SK-N-SH (cell line): ENCODE measurements around the gene SPA17.

Source experiments
- CHD2 ChIP-seq: fragments of 150-350 bp; IDR thresholded peaks from 2 replicates; pipeline ENCODE4 v1.6.1; 2018; ENCODE audit warnings: low read length; ENCODE audit not compliant: partially characterized antibody
- CTCF ChIP-seq: fragments of 200-600 bp; sonication (generic); IDR thresholded peaks from 2 replicates; pipeline ENCODE4 v1.6.1; 2017; ENCODE audit warnings: antibody characterized with exemption, mild to moderate bottlenecking, moderate library complexity
- USF2 ChIP-seq: fragments of 150-350 bp; IDR thresholded peaks from 2 replicates; pipeline ENCODE4 v1.6.1; 2017; ENCODE audit warnings: antibody characterized with exemption, low read length, low read depth, borderline replicate concordance
- YY1 ChIP-seq: IDR thresholded peaks from 2 replicates; pipeline ENCODE4 v1.4.0; 2012; ENCODE audit warnings: low read depth, mild to moderate bottlenecking
- TF ChIP-seq, protein P1 (sequence below): IDR thresholded peaks from 2 replicates; pipeline ENCODE4 v1.6.1; 2012; ENCODE audit warnings: mild to moderate bottlenecking, low read depth, low read length, moderate library complexity

DNA sequence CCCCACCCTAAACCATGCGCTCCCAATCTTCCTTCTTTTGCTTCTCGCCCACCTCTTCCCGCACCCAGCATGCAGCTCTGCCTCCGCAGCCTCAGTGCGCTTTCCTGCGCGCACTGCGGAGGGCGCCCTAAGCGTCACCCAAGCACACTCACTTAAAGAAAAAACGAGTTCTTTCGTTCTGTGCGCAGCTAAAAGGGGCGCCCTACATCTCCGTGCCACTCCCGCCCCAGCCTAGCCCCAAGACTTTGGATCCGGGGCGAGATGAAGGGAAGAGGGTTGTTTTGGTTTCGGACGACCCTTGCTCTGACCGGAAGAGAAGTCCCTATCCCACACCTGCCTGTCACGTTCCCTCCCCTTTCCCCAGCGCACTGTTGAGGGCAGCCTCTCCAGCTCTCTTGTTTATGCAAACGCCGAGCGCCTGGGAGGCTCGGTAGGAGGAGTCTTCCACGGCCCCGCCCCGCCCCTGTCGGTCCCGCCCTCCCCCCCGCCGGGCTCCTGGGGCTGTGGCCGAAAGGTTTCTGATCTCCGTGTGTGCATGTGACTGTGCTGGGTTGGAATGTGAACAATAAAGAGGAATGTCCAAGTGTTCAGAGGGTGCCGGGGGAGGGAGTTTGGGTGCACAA is 73.0 kb downstream of the SPA17 start:
- TF ChIP-seq USF2 (no peak), CHD2 (no peak), YY1 (no peak), CTCF (no peak)
- TF ChIP-seq, protein P1, sequence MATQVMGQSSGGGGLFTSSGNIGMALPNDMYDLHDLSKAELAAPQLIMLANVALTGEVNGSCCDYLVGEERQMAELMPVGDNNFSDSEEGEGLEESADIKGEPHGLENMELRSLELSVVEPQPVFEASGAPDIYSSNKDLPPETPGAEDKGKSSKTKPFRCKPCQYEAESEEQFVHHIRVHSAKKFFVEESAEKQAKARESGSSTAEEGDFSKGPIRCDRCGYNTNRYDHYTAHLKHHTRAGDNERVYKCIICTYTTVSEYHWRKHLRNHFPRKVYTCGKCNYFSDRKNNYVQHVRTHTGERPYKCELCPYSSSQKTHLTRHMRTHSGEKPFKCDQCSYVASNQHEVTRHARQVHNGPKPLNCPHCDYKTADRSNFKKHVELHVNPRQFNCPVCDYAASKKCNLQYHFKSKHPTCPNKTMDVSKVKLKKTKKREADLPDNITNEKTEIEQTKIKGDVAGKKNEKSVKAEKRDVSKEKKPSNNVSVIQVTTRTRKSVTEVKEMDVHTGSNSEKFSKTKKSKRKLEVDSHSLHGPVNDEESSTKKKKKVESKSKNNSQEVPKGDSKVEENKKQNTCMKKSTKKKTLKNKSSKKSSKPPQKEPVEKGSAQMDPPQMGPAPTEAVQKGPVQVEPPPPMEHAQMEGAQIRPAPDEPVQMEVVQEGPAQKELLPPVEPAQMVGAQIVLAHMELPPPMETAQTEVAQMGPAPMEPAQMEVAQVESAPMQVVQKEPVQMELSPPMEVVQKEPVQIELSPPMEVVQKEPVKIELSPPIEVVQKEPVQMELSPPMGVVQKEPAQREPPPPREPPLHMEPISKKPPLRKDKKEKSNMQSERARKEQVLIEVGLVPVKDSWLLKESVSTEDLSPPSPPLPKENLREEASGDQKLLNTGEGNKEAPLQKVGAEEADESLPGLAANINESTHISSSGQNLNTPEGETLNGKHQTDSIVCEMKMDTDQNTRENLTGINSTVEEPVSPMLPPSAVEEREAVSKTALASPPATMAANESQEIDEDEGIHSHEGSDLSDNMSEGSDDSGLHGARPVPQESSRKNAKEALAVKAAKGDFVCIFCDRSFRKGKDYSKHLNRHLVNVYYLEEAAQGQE, result no peak
